Fibroblast of pulmonary artery (primary cell): ENCODE measurements around the gene ARHGAP15.

Experiments used
- DNase-seq: peaks from one replicate; pipeline ENCODE4 v3.0.0-alpha.2; 2010; ENCODE audit warnings: low read depth
- H3K4me3 ChIP-seq: replicated peaks from 2 replicates; pipeline ENCODE4 v1.5.1; 2011; ENCODE audit warnings: low read depth, mild to moderate bottlenecking, control low read depth, low read length, moderate library complexity
- CTCF ChIP-seq: IDR thresholded peaks from 2 replicates; pipeline ENCODE4 v1.5.1; 2011; ENCODE audit warnings: mild to moderate bottlenecking, control low read depth, low read length, inconsistent platforms; ENCODE audit errors: missing control alignments

The ARHGAP15 gene

DNA sequence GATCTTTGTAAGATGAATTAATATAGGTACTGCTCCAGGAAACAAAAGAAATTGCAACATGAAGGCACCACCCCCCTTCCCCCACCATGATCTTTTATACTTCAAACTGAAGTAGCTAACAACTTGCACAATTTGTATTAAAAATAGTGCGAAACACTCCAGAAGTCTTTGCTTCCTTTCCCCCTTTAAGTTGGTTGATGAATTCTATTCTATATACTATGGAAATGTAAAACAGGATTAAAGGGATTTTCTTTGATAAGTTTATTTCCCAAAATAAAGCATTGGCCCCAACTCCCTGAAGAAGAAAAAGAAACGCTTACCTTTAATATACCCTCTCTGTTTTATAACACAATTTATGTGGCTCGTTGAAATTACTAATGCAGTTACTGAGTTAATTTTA, 227.1 kb downstream of the ARHGAP15 start:
- no peak overlapping the region for H3K4me3 ChIP-seq

GRCh38 chr2:143356736-143357446, 227.7 kb downstream of the ARHGAP15 start:
- DNase-seq = no peak
- TF ChIP-seq CTCF = no peak
- H3K4me3 ChIP-seq = no peak overlapping the region

More for the DNA sequence above, 227.1 kb downstream of the ARHGAP15 start:
- TF ChIP-seq CTCF = no peak
- no peak for DNase-seq

GRCh38 chr2:143357966-143358365, 228.7 kb downstream of the ARHGAP15 start:
- no peak for TF ChIP-seq CTCF
- H3K4me3 ChIP-seq = no peak overlapping the region
- DNase-seq = no peak

- TF ChIP-seq CTCF = no peak
- H3K4me3 ChIP-seq = no peak overlapping the region
- no peak for DNase-seq
Observed at GRCh38 chr2:143361346-143361745, 232.1 kb downstream of the ARHGAP15 start.

DNA sequence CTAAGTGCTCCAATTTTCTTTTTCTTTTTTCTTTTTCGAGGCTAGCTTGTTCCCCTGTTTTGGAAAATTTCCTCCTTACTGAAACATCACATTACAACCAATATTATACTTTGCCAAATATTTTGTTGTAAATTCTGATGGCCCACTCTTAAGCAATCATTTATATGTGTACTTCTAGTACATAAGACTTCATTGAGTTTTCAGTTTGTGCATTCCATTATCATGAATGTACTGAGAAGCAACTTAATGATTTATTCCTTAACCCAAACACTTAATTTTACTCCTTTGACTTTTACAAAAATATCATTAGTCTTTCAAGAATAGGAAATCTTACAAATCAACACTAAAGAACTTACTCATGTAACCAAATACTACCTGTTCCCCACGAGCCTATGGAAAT, 242.4 kb downstream of the ARHGAP15 start:
- H3K4me3 ChIP-seq = no peak overlapping the region
- peak; percentile 1 for DNase-seq
- no peak for TF ChIP-seq CTCF

DNA sequence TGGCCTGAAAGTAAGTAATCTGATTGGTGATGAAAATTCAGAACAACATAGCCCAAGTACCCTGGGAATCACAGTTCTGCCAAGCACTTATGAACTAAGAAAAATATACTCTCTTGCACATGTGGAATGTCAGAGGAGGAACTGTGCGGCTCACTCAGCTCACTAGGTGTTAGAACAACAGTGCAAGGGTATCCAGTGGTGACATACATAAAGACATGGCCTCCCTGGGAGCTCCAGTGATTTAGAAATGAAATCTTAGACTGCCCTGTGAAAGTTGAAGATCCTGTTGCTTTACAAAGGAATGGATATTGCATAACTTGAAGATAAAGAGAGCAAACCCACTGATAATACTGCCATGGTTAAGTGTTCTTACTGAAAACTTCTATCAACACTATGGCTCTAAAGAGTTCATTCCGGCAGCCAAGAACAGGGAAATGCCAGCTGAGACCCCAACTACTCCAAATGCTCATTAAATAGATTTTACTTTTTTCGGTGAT, 246.2 kb downstream of the ARHGAP15 start:
- no peak for TF ChIP-seq CTCF
- H3K4me3 ChIP-seq = no peak overlapping the region
- peak; percentile 27 for DNase-seq

GRCh38 chr2:143378996-143379395, 249.8 kb downstream of the ARHGAP15 start:
- no peak overlapping the region for H3K4me3 ChIP-seq
- no peak for TF ChIP-seq CTCF
- no peak for DNase-seq
